Skeletal muscle tissue (tissue), 4 donors: Measurements from ENCODE around the gene KIAA0319L. TPM values are rescaled to one million over a fixed set of nuclear protein-coding genes. Genes with fewer than 3 reads are reported as not detected.

Experiments
- H3K27ac ChIP-seq: one replicate; pipeline ENCODE4 v1.7.0; 2013; ENCODE audit warnings: mild to moderate bottlenecking, low read depth, low read length, inconsistent platforms
- H3K27me3 ChIP-seq, 3 donors: one replicate each; pipeline ENCODE4 v1.7.0; 2013; ENCODE audit warnings: low read length in 3 of 3; ENCODE audit not compliant: control insufficient read depth in 3 of 3, insufficient read depth in 3 of 3
- H3K36me3 ChIP-seq, 3 donors: one replicate each; pipeline ENCODE4 v1.7.0; 2013; ENCODE audit warnings: low read length in 3 of 3; ENCODE audit not compliant: control insufficient read depth in 3 of 3, insufficient read depth in 3 of 3
- H3K4me1 ChIP-seq, 3 donors: one replicate each; pipeline ENCODE4 v1.7.0; 2013; ENCODE audit warnings: low read length in 3 of 3, mild to moderate bottlenecking in 3 of 3; ENCODE audit not compliant: control insufficient read depth in 3 of 3, insufficient read depth in 3 of 3
- H3K4me3 ChIP-seq, 3 donors: one replicate each; pipeline ENCODE4 v1.7.0; 2013; ENCODE audit warnings: low read length in 3 of 3
- H3K9ac ChIP-seq, 3 donors: one replicate each; pipeline ENCODE4 v1.7.0; 2013; ENCODE audit warnings: low read length in 3 of 3, mild to moderate bottlenecking in 3 of 3, moderate library complexity in 2 of 3, low read depth in 1 of 3
- H3K9me3 ChIP-seq, 3 donors: one replicate each; pipeline ENCODE4 v1.7.0; 2013; ENCODE audit warnings: low read length in 3 of 3; ENCODE audit not compliant: control insufficient read depth in 3 of 3
- total RNA-seq: library from RNA; depleted of rRNA; stranded (reverse); fragments of >200 nt; gene quantifications from one replicate; pipeline ENCODE4 v1.2.3, GENCODE V29; 2014
- donor health status: Osteomylitis.

Gene KIAA0319L
- total RNA-seq = 18.3 TPM

DNA sequence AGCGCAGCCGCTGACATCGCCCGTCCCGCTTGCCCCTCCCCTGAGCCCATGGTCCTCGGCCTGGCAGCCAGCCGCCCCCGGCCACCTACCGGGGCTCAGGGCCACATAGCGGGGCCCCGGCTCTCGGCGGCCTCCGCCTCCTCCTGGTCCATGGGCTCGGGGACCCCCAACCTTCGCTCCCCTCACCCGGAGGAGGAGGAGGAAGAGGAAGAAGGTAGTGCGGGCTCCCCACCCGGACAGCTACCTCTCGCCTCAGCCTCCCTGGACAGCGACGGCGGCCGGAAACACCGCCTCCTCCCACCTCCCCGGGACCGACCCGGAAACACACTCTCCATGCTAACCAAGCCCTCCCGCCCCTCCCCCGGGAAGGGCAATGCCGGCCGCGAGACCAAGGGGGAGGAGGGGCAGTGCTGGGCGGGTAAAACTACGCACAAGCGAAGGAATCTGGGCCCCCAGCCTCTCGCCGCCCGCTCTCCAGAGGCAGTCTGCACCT lies at the start of gene KIAA0319L:
KIAA0319L (minus strand) TSS at position 286 of the 493 bp plus-strand sequence. CDS start 2,912 bp downstream, outside the sequence.
- no peaks in the 10 kb centered on the region for H3K9me3 ChIP-seq
- H3K4me1 ChIP-seq = peaks cover 52 to 70% (median 58%) of the 10 kb centered on the region in 3 donors
- peak within 1 kb of the TSS; percentile 94 for H3K27ac ChIP-seq
- peak within 1 kb of the TSS; percentile 90 to 97 (median 97) for H3K4me3 ChIP-seq
- no peaks in the 10 kb centered on the region for H3K27me3 ChIP-seq
- peak within 1 kb of the TSS; percentile 90 to 99 (median 98) for H3K9ac ChIP-seq
- H3K36me3 ChIP-seq = peaks cover 10 to 18% (median 10%) of the 10 kb centered on the region in 3 donors

DNA sequence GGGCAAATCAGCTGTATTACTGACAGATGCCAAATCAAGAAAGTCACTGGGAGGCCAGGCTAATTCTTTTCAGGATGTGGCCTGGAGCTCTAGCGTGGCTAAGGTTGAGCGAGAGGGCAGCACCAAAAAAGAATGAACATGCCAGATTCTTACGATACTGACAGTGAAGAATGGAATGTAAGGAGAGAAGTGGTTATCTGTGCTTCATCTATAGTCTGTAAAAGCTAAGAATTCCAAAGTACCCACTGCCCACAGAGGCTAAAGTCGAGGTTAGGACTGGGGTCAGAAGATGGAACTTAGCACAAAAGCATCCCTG lies 48.6 kb upstream of the KIAA0319L start:
- H3K9ac ChIP-seq = no peak overlapping the region
- H3K27ac ChIP-seq = no peak overlapping the region
- H3K36me3 ChIP-seq = peaks cover 36 to 61% (median 50%) of the 10 kb centered on the region in 3 donors
- no peaks in the 10 kb centered on the region for H3K4me1 ChIP-seq
- H3K4me3 ChIP-seq = no peak overlapping the region
- H3K27me3 ChIP-seq = no peaks in the 10 kb centered on the region
- H3K9me3 ChIP-seq = no peaks in the 10 kb centered on the region

DNA sequence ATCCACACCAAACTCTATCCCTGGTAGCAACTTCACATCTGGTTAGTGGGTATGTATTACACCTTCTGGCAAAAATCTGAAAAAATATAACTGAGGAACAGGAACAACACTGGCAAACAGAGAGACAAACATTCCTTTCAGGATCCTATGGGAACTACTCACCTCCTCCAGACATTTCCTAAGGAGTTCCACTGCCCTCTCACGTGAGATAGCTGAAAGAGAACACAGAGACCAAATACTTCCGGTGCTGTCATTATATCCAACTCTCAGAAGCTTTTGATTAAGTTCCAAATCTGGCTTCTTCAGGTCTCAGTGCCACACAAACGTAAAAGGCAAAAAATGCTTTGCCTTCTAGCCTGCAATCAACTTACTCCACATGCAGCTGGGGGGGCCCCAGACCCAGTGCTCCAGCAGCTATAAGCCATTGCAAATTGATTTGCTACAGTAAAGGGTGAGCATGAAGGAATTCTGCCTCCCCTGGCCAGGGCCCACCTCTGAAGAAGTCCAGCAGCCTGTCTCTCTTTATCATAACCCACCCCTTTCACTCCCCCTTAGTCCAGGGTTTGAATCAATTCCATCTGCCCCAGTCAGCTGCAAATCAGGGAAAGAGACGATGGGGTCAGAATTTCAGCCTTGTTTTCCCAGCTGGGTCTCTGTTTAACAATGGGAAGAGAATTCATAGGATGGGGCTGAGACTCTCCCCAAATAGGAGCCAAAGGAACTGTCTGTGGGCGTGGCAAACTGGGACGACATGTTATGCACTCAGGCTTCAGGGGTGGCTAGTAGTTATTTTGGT lies 48.1 kb upstream of the KIAA0319L start:
- H3K4me3 ChIP-seq = no peak overlapping the region
- H3K27ac ChIP-seq = no peak overlapping the region
- H3K36me3 ChIP-seq = peaks cover 36 to 62% (median 50%) of the 10 kb centered on the region in 3 donors
- H3K9ac ChIP-seq = no peak overlapping the region
- H3K9me3 ChIP-seq = no peaks in the 10 kb centered on the region
- H3K27me3 ChIP-seq = no peaks in the 10 kb centered on the region
- H3K4me1 ChIP-seq = no peaks in the 10 kb centered on the region

DNA sequence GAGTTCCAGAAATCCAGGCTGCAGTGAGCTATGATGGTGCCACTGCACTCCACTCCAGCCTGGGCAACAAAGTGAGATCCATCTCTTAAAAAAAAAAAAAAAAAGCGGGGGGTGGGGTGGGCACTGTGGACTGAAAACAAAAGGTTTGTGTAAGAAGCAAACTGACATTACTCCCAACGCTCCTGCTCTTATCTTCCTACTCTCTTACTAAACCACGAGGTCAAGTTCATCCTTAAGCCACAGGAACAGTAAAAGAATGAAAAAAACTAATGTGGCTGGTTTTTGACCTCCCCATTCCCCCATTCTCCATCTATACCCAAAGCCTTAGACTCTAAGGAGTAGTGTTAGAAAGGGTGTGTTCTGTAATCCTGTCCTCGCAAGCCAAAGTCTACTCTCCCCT lies 46.7 kb upstream of the KIAA0319L start:
- no peak overlapping the region for H3K9ac ChIP-seq
- H3K27ac ChIP-seq = no peak overlapping the region
- H3K9me3 ChIP-seq = no peaks in the 10 kb centered on the region
- peaks cover 31 to 56% (median 42%) of the 10 kb centered on the region in 3 donors for H3K36me3 ChIP-seq
- no peaks in the 10 kb centered on the region for H3K27me3 ChIP-seq
- H3K4me1 ChIP-seq = no peaks in the 10 kb centered on the region
- no peak overlapping the region for H3K4me3 ChIP-seq

GRCh38 chr1:35603468-35603867 lies 46.3 kb upstream of the KIAA0319L start:
- Histone ChIP-seq H3K9me3 (no peaks in the 10 kb centered on the region), H3K9ac (no peak overlapping the region), H3K27ac (no peak overlapping the region), H3K27me3 (no peaks in the 10 kb centered on the region), H3K4me1 (no peaks in the 10 kb centered on the region), H3K36me3 (peaks cover 26 to 53% (median 37%) of the 10 kb centered on the region in 3 donors), H3K4me3 (no peak overlapping the region)

DNA sequence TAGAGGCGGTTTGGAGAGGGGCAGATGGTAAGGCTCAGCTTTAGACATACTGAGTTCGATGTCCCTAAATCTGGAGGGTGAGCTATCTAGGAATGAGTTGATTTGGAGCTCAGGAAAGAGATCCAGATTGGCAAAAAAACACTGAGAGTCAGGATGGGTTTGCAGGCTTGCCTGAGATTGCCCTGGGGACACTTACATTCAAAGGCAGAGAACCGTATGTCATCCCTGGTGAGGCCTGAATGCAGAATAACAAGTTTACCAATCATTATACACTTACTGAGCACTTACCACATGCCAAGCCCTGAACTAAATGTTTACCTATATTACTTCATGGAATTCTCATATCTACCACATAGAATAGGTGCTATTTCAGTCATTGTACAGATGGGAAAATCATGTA lies 43.4 kb upstream of the KIAA0319L start:
- Histone ChIP-seq H3K9ac (no peak overlapping the region), H3K27me3 (no peaks in the 10 kb centered on the region), H3K36me3 (peaks cover 22 to 40% (median 26%) of the 10 kb centered on the region in 3 donors)

GRCh38 chr1:35599411-35599810 lies 42.2 kb upstream of the KIAA0319L start:
- H3K9ac ChIP-seq = no peak overlapping the region
- no peaks in the 10 kb centered on the region for H3K27me3 ChIP-seq
- no peak overlapping the region for H3K4me3 ChIP-seq
- no peak overlapping the region for H3K27ac ChIP-seq
- peaks cover 12 to 30% (median 24%) of the 10 kb centered on the region in 3 donors for H3K36me3 ChIP-seq
- no peaks in the 10 kb centered on the region for H3K9me3 ChIP-seq
- no peaks in the 10 kb centered on the region for H3K4me1 ChIP-seq

More for the DNA sequence above, 43.4 kb upstream of the KIAA0319L start:
- Histone ChIP-seq H3K27ac (no peak overlapping the region), H3K4me3 (no peak overlapping the region), H3K9me3 (no peaks in the 10 kb centered on the region), H3K4me1 (no peaks in the 10 kb centered on the region)

GRCh38 chr1:35598895-35599294 lies 41.7 kb upstream of the KIAA0319L start:
- Histone ChIP-seq H3K4me3 (no peak overlapping the region), H3K36me3 (peaks cover 12 to 30% (median 20%) of the 10 kb centered on the region in 3 donors), H3K9me3 (no peaks in the 10 kb centered on the region), H3K9ac (no peak overlapping the region), H3K27ac (no peak overlapping the region), H3K4me1 (no peaks in the 10 kb centered on the region), H3K27me3 (no peaks in the 10 kb centered on the region)

GRCh38 chr1:35597870-35598269 lies 40.7 kb upstream of the KIAA0319L start:
- no peaks in the 10 kb centered on the region for H3K9me3 ChIP-seq
- no peak overlapping the region for H3K9ac ChIP-seq
- peaks cover 5 to 21% (median 15%) of the 10 kb centered on the region in 3 donors for H3K36me3 ChIP-seq
- H3K4me1 ChIP-seq = no peaks in the 10 kb centered on the region
- no peak overlapping the region for H3K27ac ChIP-seq
- H3K27me3 ChIP-seq = no peaks in the 10 kb centered on the region
- no peak overlapping the region for H3K4me3 ChIP-seq

- H3K4me1 ChIP-seq = no peaks in the 10 kb centered on the region
- H3K9me3 ChIP-seq = no peaks in the 10 kb centered on the region
- no peak overlapping the region for H3K27ac ChIP-seq
- no peaks in the 10 kb centered on the region for H3K27me3 ChIP-seq
- H3K9ac ChIP-seq = no peak overlapping the region
- H3K36me3 ChIP-seq = peaks cover 0 to 5% (median under 1%) of the 10 kb centered on the region in 3 donors
- H3K4me3 ChIP-seq = no peak overlapping the region
These were observed 38.5 kb upstream of the KIAA0319L start for GRCh38 chr1:35595684-35596083.
